HCT116 (cell line): ENCODE results near the gene FTO. TPM values are rescaled to one million over a fixed set of nuclear protein-coding genes. Genes with fewer than 3 reads are reported as not detected.

Source experiments
- ATAC-seq: fragments of 200-7000 bp; cut with Tn5 transposase; 2 replicates; pipeline ENCODE4 v1.9.1; 2020; ENCODE audit warnings: mild to moderate bottlenecking, moderate library complexity
- BruUV-seq: library from RNA; stranded (reverse); fragments of 400-500 nt; replicated peaks from 2 replicates; lab custom pipeline; 2021; lab: Mats Ljungman, UMichigan
- CTCF ChIA-PET: fragments of 300-600 bp; sonication (Branson Sonifier 250); formaldehyde crosslinking; loops from one replicate; lab custom pipeline; 2021; ENCODE audit warnings: antibody characterized with exemption; lab: Charles Lee
- POLR2A ChIA-PET: fragments of 300-600, 350-600 bp; sonication (Branson Sonifier 250); formaldehyde crosslinking; loops from one replicate; lab custom pipeline; 2021; ENCODE audit warnings: antibody characterized with exemption; lab: Charles Lee
- RAD21 ChIA-PET, 2 experiments: fragments of 300-600 bp; sonication (Branson Sonifier 250); formaldehyde crosslinking; loops; one replicate each; lab custom pipeline; 2023; ENCODE audit warnings: low total read pairs in 2 of 2; ENCODE audit not compliant: uncharacterized antibody in 2 of 2, unreplicated experiment in 2 of 2, low non-redundant PET in 1 of 2; lab: Charles Lee
- DNase-seq: peaks from one replicate; pipeline ENCODE4 v3.0.0-alpha.2; 2010; ENCODE audit warnings: low read depth, low spot score
- H2AFZ ChIP-seq: fragments of 200-600 bp; shearing (Covaris generic), sonication (generic); 2 replicates; pipeline ENCODE4 v1.6.1; 2017; ENCODE audit warnings: low read depth, mixed run types, mixed read lengths, antibody characterized with exemption, low read length; ENCODE audit not compliant: poor library complexity, severe bottlenecking
- H3K27ac ChIP-seq: 2 replicates; pipeline ENCODE4 v1.5.1; 2012; ENCODE audit warnings: low read depth, low read length
- H3K27me3 ChIP-seq: fragments of 200-600 bp; sonication (generic); 2 replicates; pipeline ENCODE4 v1.6.1; 2016; ENCODE audit warnings: mixed run types, low read length, mixed read lengths; ENCODE audit not compliant: insufficient read depth
- H3K36me3 ChIP-seq, 2 experiments: fragments of 200-500 bp in 1 of 2; fragments of 200-600 bp in 1 of 2; sonication (Bioruptor generic) in 1 of 2; sonication (generic) in 1 of 2; 2 replicates each; pipeline versions ENCODE4 v1.5.1 to v1.6.1; 2014 to 2016; ENCODE audit warnings: low read length in 2 of 2, inconsistent platforms in 1 of 2, mixed read lengths in 1 of 2, mixed run types in 1 of 2; ENCODE audit not compliant: insufficient read depth in 2 of 2, control insufficient read depth in 1 of 2
- H3K4me1 ChIP-seq, 2 experiments: fragments of 200-600 bp in 1 of 2; sonication (generic) in 1 of 2; 2 replicates each; pipeline versions ENCODE4 v1.5.1 to v1.6.1; 2012 to 2017; ENCODE audit warnings: low read length in 2 of 2, inconsistent platforms in 1 of 2, mild to moderate bottlenecking in 1 of 2, mixed read lengths in 1 of 2, mixed run types in 1 of 2, moderate library complexity in 1 of 2; ENCODE audit not compliant: insufficient read depth in 2 of 2, control insufficient read depth in 1 of 2
- H3K4me2 ChIP-seq: fragments of 200-600 bp; sonication (generic); 2 replicates; pipeline ENCODE4 v1.6.1; 2017; ENCODE audit warnings: mixed run types, low read length, mixed read lengths
- H3K4me3 ChIP-seq, 2 experiments: fragments of 200-600 bp in 1 of 2; sonication (generic) in 1 of 2; replicated peaks in 1 of 2; 2 replicates each; pipeline ENCODE4 v1.5.1; 2011 to 2016; ENCODE audit warnings: low read length in 2 of 2, control low read depth in 1 of 2, low read depth in 1 of 2, mild to moderate bottlenecking in 1 of 2, mixed read lengths in 1 of 2, mixed run types in 1 of 2
- H3K79me2 ChIP-seq: fragments of 200-600 bp; sonication (generic); 2 replicates; pipeline ENCODE4 v1.6.1; 2017; ENCODE audit warnings: mild to moderate bottlenecking, mixed run types, low read length, moderate library complexity, mixed read lengths; ENCODE audit not compliant: insufficient read depth
- H3K9ac ChIP-seq: fragments of 200-600 bp; sonication (generic); 2 replicates; pipeline ENCODE4 v1.6.1; 2016; ENCODE audit warnings: low read length, mixed read lengths
- H3K9me2 ChIP-seq: fragments of 200-600 bp; sonication (generic), shearing (Covaris generic); 2 replicates; pipeline ENCODE4 v1.6.1; 2017; ENCODE audit warnings: mixed run types, mild to moderate bottlenecking, moderate library complexity; ENCODE audit not compliant: insufficient read depth
- H3K9me3 ChIP-seq, 2 experiments: fragments of 200-500 bp in 1 of 2; fragments of 200-600 bp in 1 of 2; sonication (Bioruptor generic) in 1 of 2; sonication (generic) in 1 of 2; 2 replicates each; pipeline ENCODE4 v1.6.1; 2014 to 2017; ENCODE audit warnings: low read length in 2 of 2, mixed read lengths in 2 of 2, inconsistent platforms in 1 of 2, low read depth in 1 of 2, mild to moderate bottlenecking in 1 of 2, mixed run types in 1 of 2, moderate library complexity in 1 of 2; ENCODE audit not compliant: control insufficient read depth in 1 of 2, insufficient read depth in 1 of 2
- H4K20me1 ChIP-seq: fragments of 200-600 bp; sonication (generic), shearing (Covaris generic); 2 replicates; pipeline ENCODE4 v1.6.1; 2017; ENCODE audit warnings: mixed run types, mild to moderate bottlenecking, moderate library complexity; ENCODE audit not compliant: insufficient read depth
- CEBPB ChIP-seq: IDR thresholded peaks from 2 replicates; pipeline ENCODE4 v1.6.1; 2012; ENCODE audit warnings: low read depth
- ELF1 ChIP-seq: IDR thresholded peaks from 2 replicates; pipeline ENCODE4 v1.6.1; 2012; ENCODE audit warnings: low read depth, borderline replicate concordance
- EZH2 ChIP-seq: fragments of 200-600 bp; sonication (generic); IDR thresholded peaks from 2 replicates; pipeline ENCODE4 v1.6.1; 2017; ENCODE audit warnings: antibody characterized with exemption, mixed run types
- EZH2phosphoT487 ChIP-seq: fragments of 200-600 bp; IDR thresholded peaks from 2 replicates; pipeline ENCODE4 v1.6.1; 2018; ENCODE audit warnings: antibody characterized with exemption, borderline replicate concordance
- FOSL1 ChIP-seq: IDR thresholded peaks from 2 replicates; pipeline ENCODE4 v1.6.1; 2012; ENCODE audit warnings: low read depth
- JUND ChIP-seq: IDR thresholded peaks from 2 replicates; pipeline ENCODE4 v1.6.1; 2012
- POLR2A ChIP-seq: IDR thresholded peaks from 2 replicates; pipeline ENCODE4 v1.7.0; 2011; ENCODE audit warnings: borderline replicate concordance; ENCODE audit not compliant: insufficient read depth, insufficient read length; ENCODE audit errors: extremely low read depth
- RAD21 ChIP-seq: IDR thresholded peaks from 2 replicates; pipeline ENCODE4 v1.6.1; 2012; ENCODE audit warnings: low read depth, mild to moderate bottlenecking
- SIN3A ChIP-seq: IDR thresholded peaks from 2 replicates; pipeline ENCODE4 v1.6.1; 2012; ENCODE audit warnings: low read depth
- ZFX ChIP-seq: fragments of 450-650 bp; IDR thresholded peaks from 2 replicates; pipeline ENCODE4 v1.6.1; 2017
- ZNF274 ChIP-seq: fragments of 200-500 bp; sonication (Bioruptor generic); IDR thresholded peaks from 2 replicates; pipeline ENCODE4 v1.6.1; 2014; ENCODE audit warnings: mild to moderate bottlenecking, low read depth, low read length, inconsistent platforms
- intact Hi-C: fragments of 100-400 bp; cut with micrococcal nuclease; formaldehyde crosslinking; loops from 2 replicates; pipeline ENCODE4 v1.10.0; 2022
- total RNA-seq: library from RNA; stranded (reverse); gene quantifications from one replicate; pipeline ENCODE4 v1.2.1, GENCODE V29; 2021; ENCODE audit not compliant: unreplicated experiment
- TF ChIP-seq, protein P1 (sequence below): IDR thresholded peaks from 2 replicates; pipeline ENCODE4 v1.6.1; 2012
- TF ChIP-seq, protein P2 (sequence below): IDR thresholded peaks from 2 replicates; pipeline ENCODE4 v1.6.1; 2012; ENCODE audit warnings: low read depth

FTO gene
- total RNA-seq, 1 experiment from 2014 or later, result 55.2 TPM

GRCh38 chr16:54069601-54070239 lies 365.8 kb downstream of the FTO start (continued):
- TF ChIP-seq ZFX, result no peak
- TF ChIP-seq, protein P1, sequence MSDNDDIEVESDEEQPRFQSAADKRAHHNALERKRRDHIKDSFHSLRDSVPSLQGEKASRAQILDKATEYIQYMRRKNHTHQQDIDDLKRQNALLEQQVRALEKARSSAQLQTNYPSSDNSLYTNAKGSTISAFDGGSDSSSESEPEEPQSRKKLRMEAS, result no peak
- no peak for TF ChIP-seq CEBPB
- TF ChIP-seq RAD21, result no peak
- no peak for TF ChIP-seq EZH2

DNA sequence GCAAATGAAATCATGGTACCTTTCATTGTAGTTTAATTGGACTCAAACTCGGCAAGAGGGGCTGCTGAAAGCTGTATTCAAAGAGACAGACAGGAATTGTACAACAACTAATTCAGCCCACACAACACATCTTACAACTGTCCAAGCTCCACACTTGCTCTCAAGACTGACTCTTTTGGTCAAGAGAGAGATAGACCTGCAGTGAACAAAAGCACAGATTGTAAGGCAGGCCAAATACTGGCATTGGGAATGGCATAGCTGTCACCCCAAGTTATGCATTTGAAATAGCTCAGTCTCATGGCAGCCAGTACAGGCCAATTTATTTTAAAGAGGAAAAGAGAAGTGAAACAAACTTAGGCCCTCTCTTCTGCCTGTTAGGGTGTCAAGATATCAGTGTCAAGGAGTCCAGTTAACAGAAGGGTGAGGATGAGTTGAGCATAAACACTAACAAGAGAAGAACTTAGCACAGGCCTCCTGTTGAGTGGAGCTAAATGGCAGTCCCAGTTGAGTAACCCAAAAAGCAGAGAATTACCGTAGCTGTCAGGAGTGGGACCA lies 366.9 kb downstream of the FTO start:
- Histone ChIP-seq H3K4me1 (peaks cover 0 to 7% of the 10 kb centered on the region in 2 experiments; a peak in 2 of 4 replicates), H3K4me3 (no peak overlapping the region), H2AFZ (no peak overlapping the region)
- ATAC-seq (no peak), DNase-seq (no peak)
- no TSS peak for BruUV-seq
- TF ChIP-seq ELF1, result no peak
- no peak for TF ChIP-seq FOSL1
- TF ChIP-seq, protein P2, sequence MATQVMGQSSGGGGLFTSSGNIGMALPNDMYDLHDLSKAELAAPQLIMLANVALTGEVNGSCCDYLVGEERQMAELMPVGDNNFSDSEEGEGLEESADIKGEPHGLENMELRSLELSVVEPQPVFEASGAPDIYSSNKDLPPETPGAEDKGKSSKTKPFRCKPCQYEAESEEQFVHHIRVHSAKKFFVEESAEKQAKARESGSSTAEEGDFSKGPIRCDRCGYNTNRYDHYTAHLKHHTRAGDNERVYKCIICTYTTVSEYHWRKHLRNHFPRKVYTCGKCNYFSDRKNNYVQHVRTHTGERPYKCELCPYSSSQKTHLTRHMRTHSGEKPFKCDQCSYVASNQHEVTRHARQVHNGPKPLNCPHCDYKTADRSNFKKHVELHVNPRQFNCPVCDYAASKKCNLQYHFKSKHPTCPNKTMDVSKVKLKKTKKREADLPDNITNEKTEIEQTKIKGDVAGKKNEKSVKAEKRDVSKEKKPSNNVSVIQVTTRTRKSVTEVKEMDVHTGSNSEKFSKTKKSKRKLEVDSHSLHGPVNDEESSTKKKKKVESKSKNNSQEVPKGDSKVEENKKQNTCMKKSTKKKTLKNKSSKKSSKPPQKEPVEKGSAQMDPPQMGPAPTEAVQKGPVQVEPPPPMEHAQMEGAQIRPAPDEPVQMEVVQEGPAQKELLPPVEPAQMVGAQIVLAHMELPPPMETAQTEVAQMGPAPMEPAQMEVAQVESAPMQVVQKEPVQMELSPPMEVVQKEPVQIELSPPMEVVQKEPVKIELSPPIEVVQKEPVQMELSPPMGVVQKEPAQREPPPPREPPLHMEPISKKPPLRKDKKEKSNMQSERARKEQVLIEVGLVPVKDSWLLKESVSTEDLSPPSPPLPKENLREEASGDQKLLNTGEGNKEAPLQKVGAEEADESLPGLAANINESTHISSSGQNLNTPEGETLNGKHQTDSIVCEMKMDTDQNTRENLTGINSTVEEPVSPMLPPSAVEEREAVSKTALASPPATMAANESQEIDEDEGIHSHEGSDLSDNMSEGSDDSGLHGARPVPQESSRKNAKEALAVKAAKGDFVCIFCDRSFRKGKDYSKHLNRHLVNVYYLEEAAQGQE, result no peak
- TF ChIP-seq EZH2, result no peak
- TF ChIP-seq EZH2phosphoT487, result no peak
- no peak for TF ChIP-seq SIN3A
- TF ChIP-seq JUND, result no peak
- TF ChIP-seq POLR2A, result no peak
- no peak for TF ChIP-seq CEBPB
- no peak for TF ChIP-seq ZNF274
- TF ChIP-seq ZFX, result no peak
- TF ChIP-seq, all 23 proteins: peak for 0
- Histone ChIP-seq H3K27me3 (no peaks in the 10 kb centered on the region), H3K27ac (no peak overlapping the region), H4K20me1 (no peaks in the 10 kb centered on the region), H3K79me2 (no peaks in the 10 kb centered on the region), H3K36me3 (no peaks in the 10 kb centered on the region), H3K4me2 (no peak overlapping the region), H3K9ac (no peak overlapping the region), H3K9me2 (no peaks in the 10 kb centered on the region), H3K9me3 (no peaks in the 10 kb centered on the region)
- ChIA-PET RAD21 (no interaction called here), POLR2A (no interaction called here), CTCF (no interaction called here)
- intact Hi-C loops, result no loop called here
